Astrocyte of the hippocampus (primary cell): ENCODE data around the gene ADRA2B.
"Not testable (repeated sequence)": the region's sequence is repeated elsewhere in the genome, so short reads cannot be mapped to it uniquely, and the experiment has no call there.

Experiments
- DNase-seq: peaks from one replicate; pipeline ENCODE4 v3.0.0; 2011; ENCODE audit warnings: low read depth, low spot score

Gene ADRA2B

GRCh38 chr2:96089356-96090195, 26.8 kb downstream of the ADRA2B start:
- no peak for DNase-seq

GRCh38 chr2:96088340-96089335, 27.7 kb downstream of the ADRA2B start:
- no peak for DNase-seq

GRCh38 chr2:96087130-96087529, 29.2 kb downstream of the ADRA2B start:
- DNase-seq, result no peak

- DNase-seq, result no peak
Measured at GRCh38 chr2:96085541-96086355, 30.6 kb downstream of the ADRA2B start.

- DNase-seq, result not testable (repeated sequence)
Measured at GRCh38 chr2:96084858-96085518, 31.4 kb downstream of the ADRA2B start.

GRCh38 chr2:96083989-96084857, 32.1 kb downstream of the ADRA2B start:
- DNase-seq, result no peak

GRCh38 chr2:96083064-96083939, 33.1 kb downstream of the ADRA2B start:
- DNase-seq, result no peak

- DNase-seq, result no peak
Measured at GRCh38 chr2:96082211-96083063, 33.9 kb downstream of the ADRA2B start.

GRCh38 chr2:96081042-96081441, 35.3 kb downstream of the ADRA2B start:
- no peak for DNase-seq

- no peak for DNase-seq
Measured at GRCh38 chr2:96075199-96075771, 41.1 kb downstream of the ADRA2B start.

GRCh38 chr2:96074156-96074555, 42.2 kb downstream of the ADRA2B start:
- DNase-seq, result no peak

- DNase-seq, result no peak
Measured at GRCh38 chr2:96073170-96073775, 43.1 kb downstream of the ADRA2B start.

GRCh38 chr2:96072746-96073145, 43.6 kb downstream of the ADRA2B start:
- DNase-seq, result no peak

- DNase-seq, result not testable (repeated sequence)
Measured at GRCh38 chr2:96071977-96072491, 44.3 kb downstream of the ADRA2B start.

- DNase-seq, result not testable (repeated sequence)
Measured at GRCh38 chr2:96071087-96071976, 45.0 kb downstream of the ADRA2B start.

GRCh38 chr2:96070351-96070750, 46.0 kb downstream of the ADRA2B start:
- not testable (repeated sequence) for DNase-seq
